Activated B cell treated with CpG ODN at 0.5 μM for 24 hours (primary cell): ENCODE measurements around the gene DYRK1A. TPM values are rescaled to one million over a fixed set of nuclear protein-coding genes. Genes with fewer than 3 reads are reported as not detected.

ENCODE experiments used
- ATAC-seq: fragments of 200-7000 bp; cut with Tn5 transposase; one replicate; pipeline ENCODE4 v1.10.0; 2021; ENCODE audit warnings: low read depth, mild to moderate bottlenecking, moderate library complexity
- CTCF ChIA-PET: fragments of 350-600 bp; sonication (Branson Sonifier 250); formaldehyde crosslinking; loops from one replicate; lab custom pipeline; 2021; ENCODE audit warnings: antibody characterized with exemption; lab: Charles Lee
- POLR2A ChIA-PET: fragments of 350-600 bp; sonication (Branson Sonifier 250); formaldehyde crosslinking; loops from one replicate; lab custom pipeline; 2021; ENCODE audit warnings: antibody characterized with exemption; lab: Charles Lee
- DNase-seq: peaks from one replicate; pipeline ENCODE4 v3.0.0; 2022
- H3K27ac Mint-ChIP-seq: one replicate; pipeline ENCODE4 v1.8.0; 2020; ENCODE audit warnings: mixed read lengths
- H3K27me3 Mint-ChIP-seq: one replicate; pipeline ENCODE4 v1.8.0; 2021; ENCODE audit warnings: mixed read lengths
- H3K36me3 Mint-ChIP-seq: one replicate; pipeline ENCODE4 v1.8.0; 2021; ENCODE audit warnings: low read depth, mixed read lengths
- H3K4me1 Mint-ChIP-seq: one replicate; pipeline ENCODE4 v1.8.0; 2021; ENCODE audit warnings: mixed read lengths
- H3K4me3 Mint-ChIP-seq: one replicate; pipeline ENCODE4 v1.8.0; 2020; ENCODE audit warnings: mild to moderate bottlenecking, mixed read lengths
- H3K9me3 Mint-ChIP-seq: one replicate; pipeline ENCODE4 v1.8.0; 2020; ENCODE audit warnings: mixed read lengths
- CTCF ChIP-seq: fragments of 200-600 bp; IDR thresholded peaks from one replicate; pipeline ENCODE4 v1.8.0; 2022; ENCODE audit warnings: antibody characterized with exemption, mild to moderate bottlenecking
- intact Hi-C: fragments of 100-400 bp; cut with micrococcal nuclease; formaldehyde crosslinking; loops from one replicate; pipeline ENCODE4 v1.15.1; 2024
- total RNA-seq: library from RNA; stranded (reverse); gene quantifications from 2 replicates; pipeline ENCODE4 v1.2.3, GENCODE V29; 2022

DYRK1A gene
- total RNA-seq, 1 donor from 2014 or later: 99.9 TPM

GRCh38 chr21:37550618-37551330, 184.2 kb downstream of the DYRK1A start:
- Mint-ChIP-seq H3K9me3 (no peaks in the 10 kb centered on the region), H3K4me1 (peaks cover 15% of the 10 kb centered on the region), H3K36me3 (no peaks in the 10 kb centered on the region), H3K4me3 (no peak overlapping the region), H3K27me3 (peaks cover 29% of the 10 kb centered on the region), H3K27ac (no peak overlapping the region)
- intact Hi-C loops: no loop called here
- TF ChIP-seq CTCF: no peak
- ChIA-PET CTCF (no interaction called here), POLR2A (no interaction called here)
- ATAC-seq (no peak), DNase-seq (no peak)

- no peak overlapping the region for H3K27ac Mint-ChIP-seq
- H3K27me3 Mint-ChIP-seq: peaks cover 23% of the 10 kb centered on the region
- POLR2A ChIA-PET: no interaction called here
- H3K36me3 Mint-ChIP-seq: no peaks in the 10 kb centered on the region
- H3K4me3 Mint-ChIP-seq: no peak overlapping the region
- no peak for ATAC-seq
- no peaks in the 10 kb centered on the region for H3K9me3 Mint-ChIP-seq
- TF ChIP-seq CTCF: no peak
- DNase-seq: no peak
- H3K4me1 Mint-ChIP-seq: peaks cover 13% of the 10 kb centered on the region
- intact Hi-C loops: no loop called here
- CTCF ChIA-PET: no interaction called here
Observed at GRCh38 chr21:37551331-37551992, 184.9 kb downstream of the DYRK1A start.

GRCh38 chr21:37551993-37552355, 185.4 kb downstream of the DYRK1A start:
- intact Hi-C loops: no loop called here
- TF ChIP-seq CTCF: no peak
- Mint-ChIP-seq H3K9me3 (no peaks in the 10 kb centered on the region), H3K27ac (no peak overlapping the region), H3K36me3 (no peaks in the 10 kb centered on the region), H3K27me3 (peaks cover 18% of the 10 kb centered on the region), H3K4me3 (no peak overlapping the region), H3K4me1 (peaks cover 10% of the 10 kb centered on the region)
- DNase-seq (no peak), ATAC-seq (no peak)
- POLR2A ChIA-PET: no interaction called here
- CTCF ChIA-PET: no interaction called here

GRCh38 chr21:37552496-37553029, 186.0 kb downstream of the DYRK1A start:
- Mint-ChIP-seq H3K4me1 (peaks cover 11% of the 10 kb centered on the region), H3K9me3 (no peaks in the 10 kb centered on the region), H3K4me3 (no peak overlapping the region), H3K36me3 (no peaks in the 10 kb centered on the region), H3K27ac (no peak overlapping the region), H3K27me3 (peaks cover 12% of the 10 kb centered on the region)
- POLR2A ChIA-PET: no interaction called here
- intact Hi-C loops: no loop called here
- DNase-seq (no peak), ATAC-seq (no peak)
- CTCF ChIA-PET: no interaction called here
- no peak for TF ChIP-seq CTCF

GRCh38 chr21:37553078-37553481, 186.5 kb downstream of the DYRK1A start:
- TF ChIP-seq CTCF: no peak
- DNase-seq (no peak), ATAC-seq (no peak)
- H3K4me3 Mint-ChIP-seq: no peak overlapping the region
- no peaks in the 10 kb centered on the region for H3K36me3 Mint-ChIP-seq
- ChIA-PET POLR2A (no interaction called here), CTCF (no interaction called here)
- no peaks in the 10 kb centered on the region for H3K9me3 Mint-ChIP-seq
- H3K27ac Mint-ChIP-seq: no peak overlapping the region
- peaks cover 8% of the 10 kb centered on the region for H3K27me3 Mint-ChIP-seq
- H3K4me1 Mint-ChIP-seq: peaks cover 11% of the 10 kb centered on the region
- intact Hi-C loops: no loop called here
